Gastrocnemius medialis (tissue), 4 donors: ENCODE measurements around the gene OPRM1.

ENCODE experiments used
- POLR2A ChIP-seq, 2 donors: fragments of 450-650 bp; IDR thresholded peaks; one replicate each; pipeline ENCODE4 v1.6.1; 2017; ENCODE audit warnings: antibody characterized with exemption in 2 of 2, mild to moderate bottlenecking in 2 of 2, moderate library complexity in 2 of 2
- TF ChIP-seq, protein P1 (sequence below), 5 experiments: fragments of 450-650 bp in 3 of 5; fragments of 200-600 bp in 2 of 5; sonication (generic) in 2 of 5; IDR thresholded peaks in 4 of 5; conservative IDR thresholded peaks in 1 of 5; 1 replicate in 4 of 5; 2 replicates in 1 of 5; pipeline ENCODE4 v1.5.1; 2016 to 2019; ENCODE audit warnings: antibody characterized with exemption in 5 of 5, mild to moderate bottlenecking in 3 of 5, moderate library complexity in 3 of 5

DNA sequence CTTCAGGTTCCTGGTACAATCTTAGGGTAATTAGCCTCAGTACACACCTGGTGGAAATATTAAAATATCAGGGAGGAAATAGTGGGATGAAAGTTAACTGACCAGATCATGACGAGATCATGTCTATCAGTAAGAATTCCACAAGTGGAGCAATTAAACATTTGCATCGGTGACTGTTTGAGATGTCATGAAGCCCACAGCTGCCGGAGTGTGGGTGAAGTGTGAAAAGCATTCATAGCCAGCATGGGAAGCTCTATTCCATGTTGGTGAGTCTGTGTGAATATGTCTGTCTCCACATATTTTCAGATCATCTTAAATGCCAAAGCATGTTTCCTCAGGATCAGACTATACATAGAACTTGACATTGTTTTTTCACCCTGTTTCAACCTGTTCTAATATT is 174.7 kb downstream of the OPRM1 start:
- no peak for TF ChIP-seq POLR2A (IDR thresholded peaks at IDR 0.05)
- TF ChIP-seq, protein P1, sequence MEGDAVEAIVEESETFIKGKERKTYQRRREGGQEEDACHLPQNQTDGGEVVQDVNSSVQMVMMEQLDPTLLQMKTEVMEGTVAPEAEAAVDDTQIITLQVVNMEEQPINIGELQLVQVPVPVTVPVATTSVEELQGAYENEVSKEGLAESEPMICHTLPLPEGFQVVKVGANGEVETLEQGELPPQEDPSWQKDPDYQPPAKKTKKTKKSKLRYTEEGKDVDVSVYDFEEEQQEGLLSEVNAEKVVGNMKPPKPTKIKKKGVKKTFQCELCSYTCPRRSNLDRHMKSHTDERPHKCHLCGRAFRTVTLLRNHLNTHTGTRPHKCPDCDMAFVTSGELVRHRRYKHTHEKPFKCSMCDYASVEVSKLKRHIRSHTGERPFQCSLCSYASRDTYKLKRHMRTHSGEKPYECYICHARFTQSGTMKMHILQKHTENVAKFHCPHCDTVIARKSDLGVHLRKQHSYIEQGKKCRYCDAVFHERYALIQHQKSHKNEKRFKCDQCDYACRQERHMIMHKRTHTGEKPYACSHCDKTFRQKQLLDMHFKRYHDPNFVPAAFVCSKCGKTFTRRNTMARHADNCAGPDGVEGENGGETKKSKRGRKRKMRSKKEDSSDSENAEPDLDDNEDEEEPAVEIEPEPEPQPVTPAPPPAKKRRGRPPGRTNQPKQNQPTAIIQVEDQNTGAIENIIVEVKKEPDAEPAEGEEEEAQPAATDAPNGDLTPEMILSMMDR (IDR thresholded peaks at IDR 0.05 in 4 of 5, conservative IDR thresholded peaks at IDR 0.05 in 1 of 5), result no peak
